ENCODE measurements around the gene GPR83.
"Not testable (repeated sequence)": the region's sequence is repeated elsewhere in the genome, so short reads cannot be mapped to it uniquely, and the experiment has no call there.

Gene GPR83
- long read RNA-seq, donor 1 = 0 reads
- long read RNA-seq, donor 2 = 0 reads
- long read RNA-seq, donor 3 = 0 reads
- long read RNA-seq, donor 4 = 0 reads
- long read RNA-seq, donor 5, full-length matches to known transcripts = 1 of 1 reads
- long read RNA-seq, donor 5, partial matches to known transcripts = 0 of 1 reads
- long read RNA-seq, donor 5, other reads (novel, unspliced or antisense) = 0 of 1 reads
- long read RNA-seq, donor 6 = 0 reads
- long read RNA-seq, donor 7 = 0 reads
- long read RNA-seq, donor 8 = 0 reads

GRCh38 chr11:94400839-94401772 lies at the start of gene GPR83:
GPR83 (minus strand) TSS chr11:94401419; CDS start chr11:94401247, 172 bp downstream.
- peak; percentile 79 for DNase-seq

- DNase-seq = no peak
Measured at GRCh38 chr11:94450048-94450447, 48.8 kb upstream of the GPR83 start.

- no peak for DNase-seq
Measured at GRCh38 chr11:94449437-94449836, 48.2 kb upstream of the GPR83 start.

DNA sequence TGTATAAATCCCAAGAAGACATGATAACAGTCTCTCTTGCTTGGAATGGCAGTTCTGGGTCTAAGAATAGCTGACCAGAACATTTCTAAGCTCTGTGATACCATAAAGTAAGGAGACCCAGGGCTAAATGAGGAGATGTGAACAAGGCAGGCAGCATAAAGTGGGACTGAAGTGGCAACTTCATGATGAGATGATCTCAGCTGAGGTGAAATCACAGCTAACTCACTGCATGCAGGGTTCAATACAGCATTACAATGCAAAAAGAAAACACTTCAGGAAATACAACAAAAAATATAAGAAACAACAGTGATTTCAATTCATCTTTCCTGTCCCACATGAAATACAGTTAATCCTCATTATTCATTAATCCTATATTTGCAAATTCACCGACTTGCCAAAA lies 47.8 kb upstream of the GPR83 start:
- no peak for DNase-seq

GRCh38 chr11:94447149-94447548 lies 45.9 kb upstream of the GPR83 start:
- DNase-seq = no peak

GRCh38 chr11:94445641-94446040 lies 44.4 kb upstream of the GPR83 start:
- no peak for DNase-seq

GRCh38 chr11:94433049-94433448 lies 31.8 kb upstream of the GPR83 start:
- DNase-seq = no peak

DNA sequence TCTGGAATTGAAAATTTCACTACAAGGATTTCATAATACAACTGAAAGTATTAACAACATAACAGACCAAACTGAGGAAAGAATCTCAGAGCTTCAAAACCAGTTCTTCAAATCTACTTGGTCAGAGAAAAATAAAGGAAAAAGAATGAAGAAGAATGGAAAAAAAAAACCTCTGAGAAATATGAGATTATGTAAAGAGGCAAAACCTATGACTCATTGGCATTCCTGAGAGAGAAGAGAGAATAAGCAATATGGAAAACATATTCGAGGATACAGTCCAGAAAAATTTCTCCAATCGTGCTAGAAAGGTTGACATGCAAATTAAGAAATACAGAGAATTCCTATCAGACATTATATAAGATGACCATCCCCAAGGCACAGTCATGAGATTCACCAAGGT lies 23.4 kb upstream of the GPR83 start:
- DNase-seq = no peak

GRCh38 chr11:94424011-94424410 lies 22.8 kb upstream of the GPR83 start:
- no peak for DNase-seq

- DNase-seq = peak; percentile 47
Measured at GRCh38 chr11:94423507-94423906, 22.3 kb upstream of the GPR83 start.

GRCh38 chr11:94418123-94418765 lies 17.0 kb upstream of the GPR83 start:
- DNase-seq = no peak

- no peak for DNase-seq
Measured at GRCh38 chr11:94417386-94417987, 16.3 kb upstream of the GPR83 start.

- DNase-seq = no peak
Measured at GRCh38 chr11:94405062-94405833, 4.0 kb upstream of the GPR83 start.

DNA sequence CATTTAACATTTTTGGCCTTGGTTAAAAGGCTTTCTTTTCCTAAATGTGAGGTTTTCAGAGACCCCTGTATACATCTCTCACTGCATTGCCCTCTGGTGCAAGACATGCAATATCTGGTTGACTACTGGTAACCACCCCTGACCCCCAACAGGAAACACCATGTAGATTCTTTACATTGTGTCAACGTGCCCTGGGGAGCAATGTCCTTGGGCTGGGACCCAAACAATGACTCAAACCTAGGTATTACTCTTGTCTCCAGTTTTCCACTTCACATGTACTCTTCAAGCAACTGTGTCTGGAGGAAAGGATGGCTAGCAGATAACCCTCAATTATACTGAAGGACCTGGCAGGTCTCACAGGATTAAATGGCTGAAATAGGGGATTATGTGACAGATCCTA lies 1.1 kb upstream of the GPR83 start:
- DNase-seq = no peak

GRCh38 chr11:94401773-94402265 lies 600 bp upstream of the GPR83 start:
- no peak for DNase-seq

DNA sequence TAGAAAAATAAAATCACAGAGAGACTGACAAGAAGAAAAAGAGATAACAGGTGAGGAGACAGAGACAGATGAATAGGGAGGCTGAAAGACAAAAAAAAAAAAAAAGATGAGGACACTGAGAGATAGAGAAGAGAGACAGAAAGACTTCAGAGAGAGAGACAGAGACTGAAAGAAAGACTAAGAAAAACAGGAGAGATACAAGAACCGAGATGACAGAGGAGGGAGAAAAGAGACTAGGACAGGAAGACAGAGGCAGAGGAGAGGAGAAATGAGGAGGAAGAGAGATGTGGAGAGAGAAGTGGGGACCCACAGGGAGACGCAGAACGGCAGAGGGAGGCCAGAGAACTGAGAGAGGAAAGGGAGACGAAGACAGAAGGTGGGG lies 771 bp downstream of the GPR83 start:
- no peak for DNase-seq

DNA sequence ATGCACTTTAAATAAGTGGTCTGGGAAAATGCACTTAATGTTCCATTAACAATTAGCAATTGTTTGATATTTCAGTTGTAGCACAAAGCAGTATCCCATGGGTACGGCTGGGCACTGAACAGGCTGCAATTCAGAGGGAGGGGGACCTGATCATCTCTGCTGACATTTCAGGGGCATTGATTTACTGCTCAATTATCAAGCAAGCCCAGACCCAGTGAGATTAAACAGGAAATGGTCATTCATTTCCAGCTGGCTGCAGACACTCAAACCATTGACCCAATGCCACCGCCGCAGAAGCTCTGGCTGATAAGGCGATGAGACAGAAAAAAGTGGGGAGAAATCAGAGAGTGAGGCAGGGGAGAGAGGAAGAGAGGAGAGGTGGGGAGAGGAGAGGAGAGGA lies 1.2 kb downstream of the GPR83 start:
- no peak for DNase-seq

- no peak for DNase-seq
Measured at GRCh38 chr11:94398101-94398500, 3.1 kb downstream of the GPR83 start.

GRCh38 chr11:94396282-94396681 lies 4.9 kb downstream of the GPR83 start:
- DNase-seq = no peak

- DNase-seq = not testable (repeated sequence)
Measured at GRCh38 chr11:94391937-94392336, 9.3 kb downstream of the GPR83 start.

DNA sequence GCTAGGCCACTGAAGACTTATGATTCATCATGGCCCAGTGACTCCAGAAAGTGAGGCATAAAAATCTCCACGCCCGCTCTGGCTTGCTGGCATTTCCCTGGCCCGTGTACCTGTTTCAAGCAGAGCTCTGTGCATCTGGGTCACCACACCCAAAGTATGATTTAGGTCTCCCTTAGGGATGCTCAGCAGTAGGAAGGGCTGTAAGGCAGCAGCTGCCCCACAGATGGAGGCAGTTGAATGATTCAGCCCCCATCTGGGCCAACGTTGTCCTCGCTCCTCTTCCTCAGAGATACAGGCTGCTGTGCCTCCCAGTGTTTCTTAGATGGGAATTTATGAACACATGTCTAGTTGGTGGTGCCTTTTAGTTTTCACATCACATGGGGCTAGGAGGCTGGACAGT lies 21.6 kb downstream of the GPR83 start:
- no peak for DNase-seq

GRCh38 chr11:94376841-94377240 lies 24.4 kb downstream of the GPR83 start:
- no peak for DNase-seq
